PC-3 (cell line): Measurements from ENCODE around the gene WDR48. TPM values are rescaled to one million over a fixed set of nuclear protein-coding genes. Genes with fewer than 3 reads are reported as not detected.

Experiments
- ATAC-seq: fragments of 200-7000 bp; cut with Tn5 transposase; 2 replicates; pipeline ENCODE4 v1.9.1; 2020; ENCODE audit warnings: mild to moderate bottlenecking, moderate library complexity
- BruUV-seq: library from RNA; stranded (reverse); fragments of 400-500 nt; replicated peaks from 2 replicates; lab custom pipeline; 2021; lab: Mats Ljungman, UMichigan
- CTCF ChIA-PET: fragments of 300-600 bp; sonication (Branson Sonifier 250); formaldehyde crosslinking; loops from one replicate; lab custom pipeline; 2022; ENCODE audit warnings: antibody characterized with exemption; lab: Charles Lee
- POLR2A ChIA-PET: fragments of 300-600 bp; sonication (Branson Sonifier 250); formaldehyde crosslinking; loops from one replicate; lab custom pipeline; 2022; ENCODE audit warnings: antibody characterized with exemption; ENCODE audit not compliant: unreplicated experiment; lab: Charles Lee
- DNase-seq: peaks from one replicate; pipeline ENCODE4 v3.0.0-alpha.2; 2015
- H2AFZ ChIP-seq: fragments of 300-600 bp; sonication (generic); 2 replicates; pipeline ENCODE4 v1.6.0; 2016; ENCODE audit warnings: antibody characterized with exemption, low read length
- H3F3A ChIP-seq: fragments of 300-600 bp; sonication (generic); one replicate; pipeline ENCODE4 v1.6.0; 2017; ENCODE audit warnings: antibody characterized with exemption, low read length, control low read depth, mild to moderate bottlenecking; ENCODE audit not compliant: unreplicated experiment
- H3K27ac ChIP-seq: fragments of 300-600 bp; sonication (generic); 2 replicates; pipeline ENCODE4 v1.5.1; 2016; ENCODE audit warnings: mild to moderate bottlenecking, low read length
- H3K27me3 ChIP-seq: fragments of 300-600 bp; sonication (generic); 2 replicates; pipeline ENCODE4 v1.6.1; 2016; ENCODE audit warnings: low read length, mixed read lengths
- H3K36me3 ChIP-seq: fragments of 300-600 bp; sonication (generic); 2 replicates; pipeline ENCODE4 v1.6.1; 2016; ENCODE audit warnings: low read depth, mixed run types, low read length, mixed read lengths
- H3K4me1 ChIP-seq: fragments of 300-600 bp; sonication (generic); 2 replicates; pipeline ENCODE4 v1.5.1; 2016; ENCODE audit warnings: low read length; ENCODE audit not compliant: insufficient read depth
- H3K4me2 ChIP-seq: fragments of 300-600 bp; sonication (generic); 2 replicates; pipeline ENCODE4 v1.6.0; 2016; ENCODE audit warnings: low read length
- H3K4me3 ChIP-seq: fragments of 300-600 bp; sonication (generic); 2 replicates; pipeline ENCODE4 v1.5.1; 2016; ENCODE audit warnings: mild to moderate bottlenecking, low read length, mixed read lengths
- H3K79me2 ChIP-seq: fragments of 300-600 bp; sonication (generic); 2 replicates; pipeline ENCODE4 v1.6.1; 2017; ENCODE audit warnings: low read length, mixed read lengths
- H3K9ac ChIP-seq: fragments of 300-600 bp; sonication (generic); 2 replicates; pipeline ENCODE4 v1.6.0; 2016; ENCODE audit warnings: mild to moderate bottlenecking, low read length
- H3K9me2 ChIP-seq: fragments of 300-600 bp; sonication (generic); replicated peaks from 2 replicates; pipeline ENCODE4 v1.6.1; 2016; ENCODE audit warnings: mixed run types, low read length, mixed read lengths
- H3K9me3 ChIP-seq: fragments of 300-600 bp; sonication (generic); 2 replicates; pipeline ENCODE4 v1.6.1; 2016; ENCODE audit warnings: low read length, mixed read lengths
- H4K20me1 ChIP-seq: fragments of 300-600 bp; sonication (generic); 2 replicates; pipeline ENCODE4 v1.6.1; 2016; ENCODE audit warnings: low read length, mixed read lengths
- EZH2 ChIP-seq: fragments of 300-600 bp; sonication (generic); IDR thresholded peaks from one replicate; pipeline ENCODE4 v1.6.1; 2017; ENCODE audit warnings: antibody characterized with exemption, mild to moderate bottlenecking, low read length; ENCODE audit not compliant: unreplicated experiment
- EZH2phosphoT487 ChIP-seq: fragments of 300-600 bp; sonication (generic); IDR thresholded peaks from 2 replicates; pipeline ENCODE4 v1.6.1; 2018; ENCODE audit warnings: mild to moderate bottlenecking, antibody characterized with exemption, low read length, borderline replicate concordance
- intact Hi-C: fragments of 100-400 bp; cut with micrococcal nuclease; formaldehyde crosslinking; loops from 2 replicates; pipeline ENCODE4 v1.9.0; 2023
- total RNA-seq: library from RNA; depleted of rRNA; stranded (reverse); fragments of >200 nt; gene quantifications from 2 replicates; pipeline ENCODE4 v1.2.3, GENCODE V29; 2014
- TF ChIP-seq, protein P1 (sequence below): fragments of 300-600 bp; sonication (generic); conservative IDR thresholded peaks from 2 replicates; pipeline ENCODE4 v1.5.1; 2017; ENCODE audit warnings: antibody characterized with exemption, low read depth, mild to moderate bottlenecking, low read length

Gene WDR48
- total RNA-seq, 1 experiment from 2014 or later: 21.0 TPM

DNA sequence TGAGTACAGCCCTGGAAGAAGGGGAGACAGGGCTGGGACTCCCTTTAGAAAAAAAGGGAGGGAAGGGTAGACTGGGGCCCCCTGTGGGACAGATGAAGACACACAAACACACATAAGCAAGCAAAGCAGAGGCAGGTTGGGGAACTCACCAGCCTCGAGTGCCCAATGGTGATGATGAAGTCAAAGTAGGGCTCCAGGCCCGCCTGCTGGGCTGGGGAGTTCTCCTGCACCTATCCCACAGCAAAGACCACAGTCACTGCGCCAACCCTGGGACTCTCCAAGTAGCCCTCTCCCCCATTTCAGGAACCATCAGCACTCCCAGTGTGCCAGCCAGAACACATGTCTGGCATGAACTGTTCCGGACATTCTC lies 51.5 kb downstream of the WDR48 start:
- BruUV-seq: no TSS peak
- Histone ChIP-seq H3K4me3 (no peak overlapping the region), H3K36me3 (peaks cover 17% of the 10 kb centered on the region; the same call in 1 of the 2 replicates), H3K27ac (no peak overlapping the region), H3K9ac (no peak overlapping the region), H2AFZ (no peak overlapping the region), H3K9me2 (no peaks in the 10 kb centered on the region), H3K4me1 (peaks cover 21% of the 10 kb centered on the region), H3K79me2 (peaks cover 42% of the 10 kb centered on the region), H3F3A (no peaks in the 10 kb centered on the region), H3K27me3 (no peaks in the 10 kb centered on the region), H4K20me1 (peaks cover 19% of the 10 kb centered on the region; the same call in 1 of the 2 replicates), H3K4me2 (no peak overlapping the region), H3K9me3 (no peaks in the 10 kb centered on the region)
- ChIA-PET POLR2A (no interaction called here), CTCF (no interaction called here)
- ATAC-seq (no peak), DNase-seq (no peak)
- TF ChIP-seq, protein P1, sequence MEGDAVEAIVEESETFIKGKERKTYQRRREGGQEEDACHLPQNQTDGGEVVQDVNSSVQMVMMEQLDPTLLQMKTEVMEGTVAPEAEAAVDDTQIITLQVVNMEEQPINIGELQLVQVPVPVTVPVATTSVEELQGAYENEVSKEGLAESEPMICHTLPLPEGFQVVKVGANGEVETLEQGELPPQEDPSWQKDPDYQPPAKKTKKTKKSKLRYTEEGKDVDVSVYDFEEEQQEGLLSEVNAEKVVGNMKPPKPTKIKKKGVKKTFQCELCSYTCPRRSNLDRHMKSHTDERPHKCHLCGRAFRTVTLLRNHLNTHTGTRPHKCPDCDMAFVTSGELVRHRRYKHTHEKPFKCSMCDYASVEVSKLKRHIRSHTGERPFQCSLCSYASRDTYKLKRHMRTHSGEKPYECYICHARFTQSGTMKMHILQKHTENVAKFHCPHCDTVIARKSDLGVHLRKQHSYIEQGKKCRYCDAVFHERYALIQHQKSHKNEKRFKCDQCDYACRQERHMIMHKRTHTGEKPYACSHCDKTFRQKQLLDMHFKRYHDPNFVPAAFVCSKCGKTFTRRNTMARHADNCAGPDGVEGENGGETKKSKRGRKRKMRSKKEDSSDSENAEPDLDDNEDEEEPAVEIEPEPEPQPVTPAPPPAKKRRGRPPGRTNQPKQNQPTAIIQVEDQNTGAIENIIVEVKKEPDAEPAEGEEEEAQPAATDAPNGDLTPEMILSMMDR: peak; percentile 38; the same call in 1 of the 2 replicates
- TF ChIP-seq EZH2phosphoT487 (no peak), EZH2 (no peak)
- intact Hi-C loops: no loop called here

DNA sequence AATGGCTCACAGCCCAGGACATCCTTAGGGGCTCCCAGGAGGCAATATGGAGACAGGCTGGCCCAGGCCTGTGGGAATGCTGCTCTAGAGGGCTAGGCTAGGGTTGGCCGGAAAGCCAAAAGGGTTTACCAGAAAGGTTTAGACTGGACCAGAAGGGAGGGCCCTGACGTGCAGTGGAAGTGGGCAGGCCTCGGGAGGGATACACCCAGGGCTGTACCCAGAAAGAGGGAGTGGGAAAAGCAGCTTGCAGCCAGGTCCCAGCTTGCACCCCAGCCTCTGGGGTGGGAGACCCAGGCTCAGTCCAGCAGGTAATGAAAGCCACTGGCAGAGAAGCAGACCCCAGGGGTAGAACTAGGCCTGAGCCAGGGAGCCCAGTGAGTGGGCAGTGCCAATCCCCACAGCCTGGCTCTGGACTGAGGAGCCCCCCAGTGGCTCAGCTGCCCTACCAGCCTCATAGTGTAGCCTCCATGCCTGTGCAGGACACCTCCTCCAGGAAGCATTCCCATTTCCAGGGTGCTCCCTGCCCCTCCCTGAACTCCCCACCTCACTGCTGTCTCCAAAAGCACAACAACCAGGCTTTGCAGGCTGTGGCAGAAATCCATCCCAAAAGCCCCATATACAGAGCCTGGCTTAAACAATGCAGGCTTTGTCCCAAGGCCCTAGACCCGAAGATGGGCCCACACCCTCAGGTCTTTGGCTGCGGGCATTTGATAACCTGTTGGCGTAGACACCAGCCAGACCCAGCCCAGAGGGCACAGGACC lies 52.2 kb downstream of the WDR48 start:
- Histone ChIP-seq H3F3A (no peaks in the 10 kb centered on the region), H3K9me3 (no peaks in the 10 kb centered on the region), H3K4me1 (peaks cover 24% of the 10 kb centered on the region), H2AFZ (no peak overlapping the region), H4K20me1 (peaks cover 19% of the 10 kb centered on the region; the same call in 1 of the 2 replicates), H3K27me3 (no peaks in the 10 kb centered on the region), H3K9ac (no peak overlapping the region), H3K79me2 (peaks cover 42% of the 10 kb centered on the region), H3K4me3 (no peak overlapping the region), H3K36me3 (peaks cover 11% of the 10 kb centered on the region; the same call in 1 of the 2 replicates), H3K27ac (no peak overlapping the region), H3K9me2 (no peaks in the 10 kb centered on the region), H3K4me2 (no peak overlapping the region)
- ChIA-PET CTCF (no interaction called here), POLR2A (no interaction called here)
- no peak for ATAC-seq
- intact Hi-C loops: no loop called here
- no peak for DNase-seq
- TF ChIP-seq EZH2phosphoT487 (no peak), EZH2 (no peak)
- TF ChIP-seq, protein P1: no peak
- BruUV-seq: no TSS peak
